SU-DHL-6 (cell line): Measurements from ENCODE around the gene NEURL2.

ENCODE experiments used
- EZH2phosphoT487 ChIP-seq: fragments of 200-600 bp; sonication (generic), shearing (Covaris generic); conservative IDR thresholded peaks from 2 replicates; pipeline ENCODE4 v1.6.1; 2018; ENCODE audit warnings: mild to moderate bottlenecking, antibody characterized with exemption, low read length, moderate library complexity, mixed read lengths
- TF ChIP-seq, protein P1 (sequence below): fragments of 200-600 bp; sonication (generic); IDR thresholded peaks from one replicate; pipeline ENCODE4 v1.5.1; 2017; ENCODE audit warnings: antibody characterized with exemption, mild to moderate bottlenecking, low read length, moderate library complexity; ENCODE audit not compliant: insufficient read depth, poor library complexity, severe bottlenecking

DNA sequence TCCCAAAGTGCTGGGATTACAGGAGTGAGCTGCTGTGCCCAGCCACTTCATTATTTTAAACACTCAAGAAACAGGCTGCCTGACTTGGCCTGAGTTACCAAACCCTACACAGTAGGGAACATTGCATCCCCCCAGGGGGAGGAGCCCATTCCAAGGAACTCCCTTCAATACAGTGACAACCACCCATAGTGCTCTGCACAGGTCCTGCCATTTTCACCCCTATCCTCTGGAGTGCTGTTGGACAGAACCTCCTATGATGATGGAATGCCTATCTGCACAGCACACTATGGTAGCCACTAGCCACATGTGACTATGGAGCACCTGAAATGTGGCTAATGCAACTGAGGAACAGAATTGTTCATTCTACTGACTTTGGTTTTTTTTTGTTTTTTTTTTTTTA lies 45.6 kb downstream of the NEURL2 start:
- TF ChIP-seq, protein P1, sequence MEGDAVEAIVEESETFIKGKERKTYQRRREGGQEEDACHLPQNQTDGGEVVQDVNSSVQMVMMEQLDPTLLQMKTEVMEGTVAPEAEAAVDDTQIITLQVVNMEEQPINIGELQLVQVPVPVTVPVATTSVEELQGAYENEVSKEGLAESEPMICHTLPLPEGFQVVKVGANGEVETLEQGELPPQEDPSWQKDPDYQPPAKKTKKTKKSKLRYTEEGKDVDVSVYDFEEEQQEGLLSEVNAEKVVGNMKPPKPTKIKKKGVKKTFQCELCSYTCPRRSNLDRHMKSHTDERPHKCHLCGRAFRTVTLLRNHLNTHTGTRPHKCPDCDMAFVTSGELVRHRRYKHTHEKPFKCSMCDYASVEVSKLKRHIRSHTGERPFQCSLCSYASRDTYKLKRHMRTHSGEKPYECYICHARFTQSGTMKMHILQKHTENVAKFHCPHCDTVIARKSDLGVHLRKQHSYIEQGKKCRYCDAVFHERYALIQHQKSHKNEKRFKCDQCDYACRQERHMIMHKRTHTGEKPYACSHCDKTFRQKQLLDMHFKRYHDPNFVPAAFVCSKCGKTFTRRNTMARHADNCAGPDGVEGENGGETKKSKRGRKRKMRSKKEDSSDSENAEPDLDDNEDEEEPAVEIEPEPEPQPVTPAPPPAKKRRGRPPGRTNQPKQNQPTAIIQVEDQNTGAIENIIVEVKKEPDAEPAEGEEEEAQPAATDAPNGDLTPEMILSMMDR = no peak
- no peak for TF ChIP-seq EZH2phosphoT487
